ENCODE measurements around the gene SEMA6C.
"Not testable (repeated sequence)": the region's sequence is repeated elsewhere in the genome, so short reads cannot be mapped to it uniquely, and the experiment has no call there.

The SEMA6C gene

GRCh38 chr1:151108331-151108730 lies 38.1 kb downstream of the SEMA6C start:
- Histone ChIP-seq H3K9me3 (ENCODE audit: control insufficient read depth, low read length) (no peaks in the 10 kb centered on the region), H3K9ac (ENCODE audit: low read length) (no peak overlapping the region), H3K4me3 (ENCODE audit: low read length) (no peak overlapping the region), H3K27me3 (replicated peaks; ENCODE audit: control insufficient read depth, insufficient read depth, low read length) (no peaks in the 10 kb centered on the region), H3K36me3 (ENCODE audit: control insufficient read depth, insufficient read depth, low read length, severe bottlenecking) (peaks cover 20% of the 10 kb centered on the region), H3K4me1 (ENCODE audit: control insufficient read depth, insufficient read depth, low read length) (no peaks in the 10 kb centered on the region)
- no peak for DNase-seq (ENCODE audit: low read depth)

GRCh38 chr1:151106894-151107293 lies 39.5 kb downstream of the SEMA6C start:
- Histone ChIP-seq H3K4me1 (ENCODE audit: control insufficient read depth, insufficient read depth, low read length) (no peaks in the 10 kb centered on the region), H3K36me3 (ENCODE audit: control insufficient read depth, insufficient read depth, low read length, severe bottlenecking) (peaks cover 20% of the 10 kb centered on the region), H3K9ac (ENCODE audit: low read length) (no peak overlapping the region), H3K27me3 (replicated peaks; ENCODE audit: control insufficient read depth, insufficient read depth, low read length) (no peaks in the 10 kb centered on the region), H3K9me3 (ENCODE audit: control insufficient read depth, low read length) (no peaks in the 10 kb centered on the region), H3K4me3 (ENCODE audit: low read length) (no peak overlapping the region)
- no peak for DNase-seq (ENCODE audit: low read depth)

DNA sequence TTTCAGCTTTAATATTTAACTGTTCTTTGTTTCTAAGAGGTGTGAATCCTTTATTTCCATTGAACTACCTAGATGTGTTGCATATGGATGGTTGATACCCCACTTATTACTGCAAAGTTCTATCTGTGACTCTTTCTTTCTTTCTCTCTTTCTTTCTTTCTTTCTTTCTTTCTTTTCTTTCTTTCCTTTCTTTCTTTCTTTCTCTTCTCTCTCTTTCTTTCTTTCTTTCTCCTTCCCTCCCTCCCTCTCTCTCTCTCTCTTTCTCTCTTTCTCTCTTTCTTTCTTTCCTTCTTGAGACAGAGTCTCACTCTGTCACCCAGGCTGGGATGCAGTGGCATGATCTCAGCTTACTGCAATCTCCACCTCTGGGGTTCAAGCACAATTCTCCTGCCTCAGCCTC lies 41.8 kb downstream of the SEMA6C start:
- no peaks in the 10 kb centered on the region for H3K4me1 ChIP-seq (ENCODE audit: control insufficient read depth, insufficient read depth, low read length)
- no peak overlapping the region for H3K4me3 ChIP-seq (ENCODE audit: low read length)
- no peak overlapping the region for H3K9ac ChIP-seq (ENCODE audit: low read length)
- DNase-seq (ENCODE audit: low read depth), result no peak
- H3K9me3 ChIP-seq (ENCODE audit: control insufficient read depth, low read length), result no peaks in the 10 kb centered on the region
- peaks cover 20% of the 10 kb centered on the region for H3K36me3 ChIP-seq (ENCODE audit: control insufficient read depth, insufficient read depth, low read length, severe bottlenecking)
- H3K27me3 ChIP-seq (replicated peaks; ENCODE audit: control insufficient read depth, insufficient read depth, low read length), result no peaks in the 10 kb centered on the region

DNA sequence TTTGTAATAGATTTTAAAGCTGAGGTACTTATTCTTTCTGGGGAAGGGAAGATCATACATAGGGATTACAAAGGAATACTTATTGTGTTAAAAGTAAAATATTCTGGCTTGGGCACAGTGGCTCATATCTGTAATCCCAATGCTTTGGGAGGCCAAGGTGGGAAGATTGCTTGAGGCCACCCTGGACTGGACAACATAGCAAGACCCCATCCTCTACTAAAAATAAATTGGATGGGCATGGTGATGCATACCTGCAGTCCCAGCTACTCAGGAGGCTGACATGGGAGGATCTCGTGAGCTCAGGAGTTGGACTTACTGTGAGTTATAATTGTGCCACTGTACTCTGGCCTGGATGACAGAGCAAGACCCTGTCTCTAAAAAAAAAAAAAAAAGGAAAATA lies 48.3 kb downstream of the SEMA6C start:
- no peak overlapping the region for H3K4me3 ChIP-seq (ENCODE audit: low read length)
- no peaks in the 10 kb centered on the region for H3K27me3 ChIP-seq (replicated peaks; ENCODE audit: control insufficient read depth, insufficient read depth, low read length)
- H3K36me3 ChIP-seq (ENCODE audit: control insufficient read depth, insufficient read depth, low read length, severe bottlenecking), result no peaks in the 10 kb centered on the region
- H3K9me3 ChIP-seq (ENCODE audit: control insufficient read depth, low read length), result no peaks in the 10 kb centered on the region
- no peak overlapping the region for H3K9ac ChIP-seq (ENCODE audit: low read length)
- no peaks in the 10 kb centered on the region for H3K4me1 ChIP-seq (ENCODE audit: control insufficient read depth, insufficient read depth, low read length)
- DNase-seq (ENCODE audit: low read depth), result no peak

GRCh38 chr1:151097426-151097825 lies 49.0 kb downstream of the SEMA6C start:
- not testable (repeated sequence) for H3K36me3 ChIP-seq (ENCODE audit: control insufficient read depth, insufficient read depth, low read length, severe bottlenecking); H3K4me1 ChIP-seq (ENCODE audit: control insufficient read depth, insufficient read depth, low read length); H3K9ac ChIP-seq (ENCODE audit: low read length); H3K4me3 ChIP-seq (ENCODE audit: low read length); H3K27me3 ChIP-seq (replicated peaks; ENCODE audit: control insufficient read depth, insufficient read depth, low read length); DNase-seq (ENCODE audit: low read depth); H3K9me3 ChIP-seq (ENCODE audit: control insufficient read depth, low read length)

GRCh38 chr1:151085953-151086559 lies 60.4 kb downstream of the SEMA6C start:
- H3K9me3 ChIP-seq (ENCODE audit: control insufficient read depth, low read length), result no peaks in the 10 kb centered on the region
- H3K9ac ChIP-seq (ENCODE audit: low read length), result no peak overlapping the region
- peaks cover 3% of the 10 kb centered on the region for H3K4me1 ChIP-seq (ENCODE audit: control insufficient read depth, insufficient read depth, low read length)
- DNase-seq (ENCODE audit: low read depth), result no peak
- no peaks in the 10 kb centered on the region for H3K27me3 ChIP-seq (replicated peaks; ENCODE audit: control insufficient read depth, insufficient read depth, low read length)
- no peaks in the 10 kb centered on the region for H3K36me3 ChIP-seq (ENCODE audit: control insufficient read depth, insufficient read depth, low read length, severe bottlenecking)
- H3K4me3 ChIP-seq (ENCODE audit: low read length), result no peak overlapping the region
